IPS-20b (cell line): ENCODE measurements around the gene MALAT1.
A peak's percentile ranks its signal among the peaks of the same experiment; 100 is the strongest.
"Not testable (repeated sequence)": the region's sequence is repeated elsewhere in the genome, so short reads cannot be mapped to it uniquely, and the experiment has no call there.

Experiments used
- H3K27ac ChIP-seq: one replicate; pipeline ENCODE4 v1.5.1; 2013; ENCODE audit warnings: low read length
- H3K27me3 ChIP-seq: 2 replicates; pipeline ENCODE4 v1.6.1; 2013; ENCODE audit warnings: mild to moderate bottlenecking, low read length, inconsistent platforms; ENCODE audit not compliant: insufficient read depth
- H3K36me3 ChIP-seq: 2 replicates; pipeline ENCODE4 v1.6.1; 2013; ENCODE audit warnings: low read depth, mild to moderate bottlenecking, inconsistent platforms, low read length, moderate library complexity; ENCODE audit not compliant: insufficient read depth
- H3K4me1 ChIP-seq: 2 replicates; pipeline ENCODE4 v1.6.1; 2013; ENCODE audit warnings: mild to moderate bottlenecking, control low read depth, inconsistent platforms, low read length, moderate library complexity; ENCODE audit not compliant: insufficient read depth
- H3K4me3 ChIP-seq: 2 replicates; pipeline ENCODE4 v1.5.1; 2013; ENCODE audit warnings: mild to moderate bottlenecking, low read length, inconsistent platforms
- H3K9ac ChIP-seq: 2 replicates; pipeline ENCODE4 v1.6.1; 2013; ENCODE audit warnings: low read depth, mild to moderate bottlenecking, inconsistent platforms, low read length, moderate library complexity
- H3K9me3 ChIP-seq: 2 replicates; pipeline ENCODE4 v1.6.1; 2013; ENCODE audit warnings: mild to moderate bottlenecking, low read depth, low read length, inconsistent platforms; ENCODE audit not compliant: insufficient read depth

Gene MALAT1

DNA sequence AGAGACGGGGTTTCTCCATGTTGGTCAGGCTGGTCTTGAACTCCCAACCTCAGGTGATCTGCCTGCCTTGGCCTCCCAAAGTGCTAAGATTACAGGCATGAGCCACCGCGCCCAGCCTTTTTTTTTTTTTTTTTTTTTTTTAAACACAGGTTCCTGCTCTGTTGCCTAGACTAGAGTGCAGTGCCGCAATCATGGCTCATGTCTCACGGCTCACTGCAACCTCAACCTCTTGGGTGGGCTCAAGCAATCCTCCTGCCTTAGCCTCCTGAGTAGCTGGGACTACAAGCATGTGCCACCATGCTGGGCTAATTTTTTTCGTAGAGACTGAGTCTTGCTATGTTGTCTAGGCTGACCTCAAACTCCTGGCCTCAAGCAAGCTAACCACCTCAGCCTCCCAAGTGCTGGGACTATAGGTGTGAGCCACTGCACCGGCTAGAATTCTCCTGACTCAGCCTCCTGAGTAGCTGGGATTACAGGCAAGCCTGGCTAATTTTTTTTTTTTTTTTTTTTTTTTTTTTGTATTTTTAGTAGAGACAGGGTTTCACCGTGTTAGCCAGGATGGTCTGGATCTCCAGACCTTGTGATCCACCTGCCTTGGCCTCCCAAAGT lies 20.2 kb downstream of the MALAT1 start:
- not testable (repeated sequence) for H3K27ac ChIP-seq, H3K9ac ChIP-seq, H3K9me3 ChIP-seq, H3K4me3 ChIP-seq, H3K4me1 ChIP-seq, H3K36me3 ChIP-seq, H3K27me3 ChIP-seq

DNA sequence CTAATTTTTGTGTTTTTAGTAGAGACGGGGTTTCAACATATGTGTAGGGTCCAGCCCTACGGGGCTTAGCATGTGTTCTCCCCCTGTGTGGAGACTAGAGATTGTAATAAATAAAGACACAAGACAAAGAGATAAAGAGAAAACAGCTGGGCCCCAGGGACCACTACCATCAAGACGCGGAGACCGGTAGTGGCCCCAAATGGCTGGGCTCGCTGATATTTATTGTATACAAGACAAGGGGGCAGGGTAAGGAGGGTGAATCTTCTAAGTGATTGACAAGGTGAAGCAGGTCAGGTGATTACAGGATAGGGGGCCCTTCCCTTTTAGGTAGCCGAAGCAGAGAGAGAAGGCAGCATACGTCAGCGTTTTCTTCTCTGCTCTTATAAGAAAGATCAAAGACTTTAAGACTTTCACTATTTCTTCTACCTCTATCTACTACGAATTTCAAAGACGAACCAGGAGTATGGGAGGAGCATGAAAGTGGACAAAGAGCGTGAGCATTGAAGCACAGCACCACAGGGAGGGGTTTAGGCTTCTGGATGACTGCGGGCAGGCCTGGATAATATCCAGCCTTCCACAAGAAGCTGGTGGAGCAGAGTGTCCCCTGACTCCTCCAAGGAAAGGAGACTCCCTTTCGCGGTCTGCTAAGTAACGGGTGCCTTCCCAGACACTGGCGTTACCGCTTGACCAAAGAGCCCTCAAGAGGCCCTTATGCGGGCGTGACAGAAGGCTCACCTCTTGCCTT lies 23.1 kb downstream of the MALAT1 start:
- H3K27me3 ChIP-seq: peaks cover 11% of the 10 kb centered on the region
- H3K27ac ChIP-seq, H3K4me1 ChIP-seq, H3K4me3 ChIP-seq, H3K36me3 ChIP-seq, H3K9ac ChIP-seq, H3K9me3 ChIP-seq: not testable (repeated sequence)

DNA sequence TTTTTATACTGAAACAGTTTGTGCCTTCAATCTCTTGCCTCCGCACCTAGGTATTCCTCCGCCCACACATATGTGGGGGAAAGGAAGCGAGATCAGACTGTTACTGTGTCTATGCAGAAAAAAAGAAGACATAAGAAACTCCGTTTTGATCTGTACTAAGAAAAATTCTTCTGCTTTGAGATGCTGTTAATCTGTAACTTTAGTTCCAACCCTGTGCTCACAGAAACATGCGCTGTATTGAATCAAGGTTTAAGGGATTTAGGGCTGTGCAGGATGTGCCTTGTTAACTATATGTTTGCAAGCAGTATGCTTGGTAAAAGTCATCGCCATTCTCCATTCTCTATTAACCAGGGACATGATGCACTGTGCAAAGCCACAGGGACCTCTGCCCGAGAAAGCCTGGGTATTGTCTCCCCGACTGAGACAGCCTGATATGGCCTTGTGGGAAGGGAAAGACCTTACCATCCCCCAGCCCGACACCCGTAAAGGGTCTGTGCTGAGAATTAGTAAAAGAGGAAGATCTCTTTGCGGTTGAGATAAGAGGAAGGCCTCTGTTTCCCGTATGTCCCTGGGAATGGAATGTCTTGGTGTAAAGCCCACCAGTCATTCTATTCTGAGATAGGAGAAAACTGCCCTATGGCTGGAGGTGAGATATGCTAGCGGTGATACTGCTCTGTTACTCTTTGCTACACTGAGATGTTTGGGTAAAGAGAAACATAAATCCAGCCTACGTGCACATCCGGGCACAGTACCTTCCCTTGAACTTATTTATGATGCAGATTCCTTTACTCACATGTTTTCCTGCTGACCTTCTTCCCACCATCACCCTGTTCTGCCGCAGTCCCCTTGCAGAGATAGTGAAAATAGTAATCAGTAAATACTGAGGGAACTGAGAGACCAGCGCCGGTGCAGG lies 24.1 kb downstream of the MALAT1 start:
- not testable (repeated sequence) for H3K4me3 ChIP-seq, H3K4me1 ChIP-seq, H3K27ac ChIP-seq, H3K9me3 ChIP-seq, H3K9ac ChIP-seq
- peaks cover 10% of the 10 kb centered on the region; the same call in 1 of the 2 replicates for H3K36me3 ChIP-seq
- H3K27me3 ChIP-seq: peaks cover 11% of the 10 kb centered on the region

GRCh38 chr11:65523631-65523968 lies 24.8 kb downstream of the MALAT1 start:
- H3K27me3 ChIP-seq: peaks cover 11% of the 10 kb centered on the region
- H3K4me1 ChIP-seq, H3K4me3 ChIP-seq, H3K9me3 ChIP-seq, H3K9ac ChIP-seq, H3K27ac ChIP-seq: not testable (repeated sequence)
- peaks cover 11% of the 10 kb centered on the region; the same call in 1 of the 2 replicates for H3K36me3 ChIP-seq

GRCh38 chr11:65524014-65524740 lies 25.3 kb downstream of the MALAT1 start:
- Histone ChIP-seq H3K9ac (no peak overlapping the region), H3K36me3 (peaks cover 11% of the 10 kb centered on the region), H3K4me3 (peak overlapping the region; percentile 56), H3K27me3 (peaks cover 11% of the 10 kb centered on the region), H3K27ac (no peak overlapping the region), H3K9me3 (no peaks in the 10 kb centered on the region), H3K4me1 (no peaks in the 10 kb centered on the region; the same call in 1 of the 2 replicates)

- Histone ChIP-seq H3K4me1 (no peaks in the 10 kb centered on the region; the same call in 1 of the 2 replicates), H3K9ac (peak within 1 kb of the TSS; percentile 79), H3K9me3 (no peaks in the 10 kb centered on the region), H3K36me3 (peaks cover 11% of the 10 kb centered on the region), H3K27ac (no peak within 1 kb of the TSS), H3K27me3 (peaks cover 11% of the 10 kb centered on the region), H3K4me3 (peak within 1 kb of the TSS; percentile 81)
Measured at GRCh38 chr11:65524741-65525545, 26.1 kb downstream of the MALAT1 start, which contains the start of gene SCYL1. Gene SCYL1, plus strand, starts transcription at chr11:65525083. Its CDS starts 71 bp downstream, at chr11:65525154.

DNA sequence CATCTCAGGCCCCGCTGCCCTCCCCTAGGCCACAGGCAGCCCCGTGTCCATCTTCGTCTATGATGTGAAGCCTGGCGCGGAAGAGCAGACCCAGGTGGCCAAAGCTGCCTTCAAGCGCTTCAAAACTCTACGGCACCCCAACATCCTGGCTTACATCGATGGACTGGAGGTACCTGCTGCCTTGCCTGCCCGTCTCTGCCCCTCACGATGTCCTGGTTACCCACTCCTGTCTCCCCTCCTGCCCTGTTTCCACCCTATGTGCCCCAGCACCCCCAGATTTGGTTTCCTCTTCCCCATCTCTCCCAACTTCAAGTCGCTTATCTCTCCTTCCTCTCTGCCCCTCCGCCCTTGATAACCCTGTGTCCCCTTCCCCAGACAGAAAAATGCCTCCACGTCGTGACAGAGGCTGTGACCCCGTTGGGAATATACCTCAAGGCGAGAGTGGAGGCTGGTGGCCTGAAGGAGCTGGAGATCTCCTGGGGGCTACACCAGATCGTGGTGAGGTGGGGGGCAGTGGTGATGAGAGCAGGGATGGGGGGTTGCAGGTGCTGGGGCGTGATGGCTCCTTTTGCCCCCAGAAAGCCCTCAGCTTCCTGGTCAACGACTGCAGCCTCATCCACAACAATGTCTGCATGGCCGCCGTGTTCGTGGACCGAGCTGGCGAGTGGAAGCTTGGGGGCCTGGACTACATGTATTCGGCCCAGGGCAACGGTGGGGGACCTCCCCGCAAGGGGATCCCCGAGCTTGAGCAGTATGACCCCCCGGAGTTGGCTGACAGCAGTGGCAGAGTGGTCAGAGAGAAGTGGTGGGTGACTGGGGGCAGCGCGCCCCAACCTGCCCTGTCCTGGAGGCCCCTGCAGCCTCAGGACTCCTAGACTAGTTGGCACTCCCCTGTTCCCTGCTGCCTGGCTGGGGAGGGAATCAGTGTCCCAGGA lies 27.0 kb downstream of the MALAT1 start:
- H3K9ac ChIP-seq: peak overlapping the region; percentile 79
- peak overlapping the region; percentile 81 for H3K4me3 ChIP-seq
- no peaks in the 10 kb centered on the region for H3K9me3 ChIP-seq
- H3K4me1 ChIP-seq: no peaks in the 10 kb centered on the region; the same call in 1 of the 2 replicates
- H3K36me3 ChIP-seq: peaks cover 18% of the 10 kb centered on the region
- H3K27me3 ChIP-seq: peaks cover 11% of the 10 kb centered on the region
- no peak overlapping the region for H3K27ac ChIP-seq

DNA sequence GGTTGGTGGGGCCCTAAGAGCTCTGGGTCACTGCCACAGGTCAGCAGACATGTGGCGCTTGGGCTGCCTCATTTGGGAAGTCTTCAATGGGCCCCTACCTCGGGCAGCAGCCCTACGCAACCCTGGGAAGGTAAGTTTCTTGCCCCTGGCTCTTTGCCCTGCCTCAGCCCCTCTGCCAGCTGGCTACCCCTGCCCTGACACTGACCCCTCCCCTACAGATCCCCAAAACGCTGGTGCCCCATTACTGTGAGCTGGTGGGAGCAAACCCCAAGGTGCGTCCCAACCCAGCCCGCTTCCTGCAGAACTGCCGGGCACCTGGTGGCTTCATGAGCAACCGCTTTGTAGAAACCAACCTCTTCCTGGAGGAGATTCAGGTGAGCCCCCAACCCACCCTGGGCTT lies 27.9 kb downstream of the MALAT1 start:
- Histone ChIP-seq H3K4me3 (no peak overlapping the region), H3K27ac (no peak overlapping the region), H3K9me3 (no peaks in the 10 kb centered on the region), H3K4me1 (no peaks in the 10 kb centered on the region; the same call in 1 of the 2 replicates), H3K27me3 (peaks cover 11% of the 10 kb centered on the region), H3K36me3 (peaks cover 27% of the 10 kb centered on the region), H3K9ac (no peak overlapping the region)

GRCh38 chr11:65528819-65529350 lies 30.0 kb downstream of the MALAT1 start:
- Histone ChIP-seq H3K27ac (no peak overlapping the region), H3K27me3 (peaks cover 7% of the 10 kb centered on the region), H3K36me3 (peaks cover 39% of the 10 kb centered on the region), H3K9me3 (no peaks in the 10 kb centered on the region), H3K4me1 (no peaks in the 10 kb centered on the region), H3K4me3 (no peak overlapping the region), H3K9ac (no peak overlapping the region)
